GM21360 (cell line): ENCODE measurements around the gene FEZF2.

ENCODE experiments used
- ATAC-seq: cut with Tn5 transposase; IDR thresholded peaks from one replicate; pipeline ENCODE4 v1.9.1; 2021; ENCODE audit warnings: mild to moderate bottlenecking, moderate library complexity; ENCODE audit not compliant: unreplicated experiment

Gene FEZF2

GRCh38 chr3:62332835-62333244 lies 40.5 kb downstream of the FEZF2 start:
- no peak for ATAC-seq

GRCh38 chr3:62332017-62332416 lies 41.3 kb downstream of the FEZF2 start:
- ATAC-seq = no peak

- ATAC-seq = no peak
These were observed 43.4 kb downstream of the FEZF2 start for GRCh38 chr3:62329971-62330370.

GRCh38 chr3:62325896-62326295 lies 47.5 kb downstream of the FEZF2 start:
- ATAC-seq = no peak

GRCh38 chr3:62323241-62323640 lies 50.1 kb downstream of the FEZF2 start:
- ATAC-seq = no peak
